Rectal smooth muscle tissue (tissue), 1 donor: ENCODE measurements around the gene FGD4.

Experiments used
- H3K27ac ChIP-seq: one replicate; pipeline ENCODE4 v1.7.0; 2013; ENCODE audit warnings: low read depth, low read length, inconsistent platforms
- H3K27me3 ChIP-seq: one replicate; pipeline ENCODE4 v1.7.0; 2013; ENCODE audit warnings: low read length; ENCODE audit not compliant: control insufficient read depth, insufficient read depth
- H3K36me3 ChIP-seq: one replicate; pipeline ENCODE4 v1.7.0; 2013; ENCODE audit warnings: low read length; ENCODE audit not compliant: control insufficient read depth, insufficient read depth
- H3K4me1 ChIP-seq: one replicate; pipeline ENCODE4 v1.7.0; 2013; ENCODE audit warnings: low read length; ENCODE audit not compliant: control insufficient read depth, insufficient read depth
- H3K4me3 ChIP-seq: one replicate; pipeline ENCODE4 v1.7.0; 2013; ENCODE audit warnings: low read length
- H3K9ac ChIP-seq: one replicate; pipeline ENCODE4 v1.7.0; 2013; ENCODE audit warnings: low read length

Gene FGD4

GRCh38 chr12:32448586-32448985, 49.2 kb downstream of the FGD4 start:
- Histone ChIP-seq H3K27me3 (no peaks in the 10 kb centered on the region), H3K36me3 (no peaks in the 10 kb centered on the region), H3K9ac (no peak overlapping the region), H3K4me3 (no peak overlapping the region), H3K4me1 (no peaks in the 10 kb centered on the region), H3K27ac (no peak overlapping the region)

DNA sequence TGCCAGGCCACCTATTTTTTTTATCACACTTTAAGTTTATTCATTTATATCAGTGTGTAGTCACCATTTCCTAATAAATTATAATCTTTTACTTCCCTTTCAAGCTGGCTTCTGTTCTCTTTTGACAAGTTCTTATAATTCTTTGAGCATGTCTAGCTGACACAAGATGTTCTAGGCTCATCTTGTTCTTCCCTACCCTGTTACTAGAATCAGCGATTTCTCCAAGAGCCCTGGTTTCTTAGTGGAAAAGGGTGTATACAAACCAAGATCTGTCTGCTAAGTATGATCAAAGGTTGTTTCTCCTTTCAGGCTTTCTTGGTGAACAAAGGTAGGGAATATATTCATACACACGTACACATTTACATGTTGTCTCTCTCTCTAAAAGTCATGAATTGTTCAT, 51.0 kb downstream of the FGD4 start:
- Histone ChIP-seq H3K27ac (no peak overlapping the region), H3K4me1 (no peaks in the 10 kb centered on the region), H3K9ac (no peak overlapping the region), H3K4me3 (no peak overlapping the region), H3K27me3 (no peaks in the 10 kb centered on the region), H3K36me3 (no peaks in the 10 kb centered on the region)

GRCh38 chr12:32450768-32451167, 51.4 kb downstream of the FGD4 start:
- Histone ChIP-seq H3K27ac (no peak overlapping the region), H3K9ac (no peak overlapping the region), H3K36me3 (no peaks in the 10 kb centered on the region), H3K27me3 (no peaks in the 10 kb centered on the region), H3K4me3 (no peak overlapping the region), H3K4me1 (no peaks in the 10 kb centered on the region)

DNA sequence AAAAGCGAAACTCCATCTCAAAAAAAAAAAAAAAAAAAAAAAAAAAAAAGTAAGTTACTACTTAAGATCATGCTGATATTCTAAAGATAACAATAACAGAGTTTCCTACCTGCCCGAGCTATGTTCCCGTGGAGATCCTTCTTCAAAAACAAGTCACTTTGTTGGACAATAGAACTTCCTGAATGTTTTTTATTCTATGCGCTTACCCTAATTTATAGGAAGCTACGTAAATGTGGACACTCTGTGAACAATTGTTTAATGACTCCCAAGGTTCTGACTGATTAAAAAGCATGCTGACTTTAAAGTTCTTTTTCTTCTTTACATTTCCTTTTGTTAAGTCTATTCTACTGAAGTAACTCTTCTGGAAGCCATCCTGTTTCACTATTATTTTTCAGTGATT, 52.5 kb downstream of the FGD4 start:
- no peak overlapping the region for H3K4me3 ChIP-seq
- H3K4me1 ChIP-seq: no peaks in the 10 kb centered on the region
- no peak overlapping the region for H3K27ac ChIP-seq
- no peak overlapping the region for H3K9ac ChIP-seq
- H3K36me3 ChIP-seq: no peaks in the 10 kb centered on the region
- no peaks in the 10 kb centered on the region for H3K27me3 ChIP-seq

DNA sequence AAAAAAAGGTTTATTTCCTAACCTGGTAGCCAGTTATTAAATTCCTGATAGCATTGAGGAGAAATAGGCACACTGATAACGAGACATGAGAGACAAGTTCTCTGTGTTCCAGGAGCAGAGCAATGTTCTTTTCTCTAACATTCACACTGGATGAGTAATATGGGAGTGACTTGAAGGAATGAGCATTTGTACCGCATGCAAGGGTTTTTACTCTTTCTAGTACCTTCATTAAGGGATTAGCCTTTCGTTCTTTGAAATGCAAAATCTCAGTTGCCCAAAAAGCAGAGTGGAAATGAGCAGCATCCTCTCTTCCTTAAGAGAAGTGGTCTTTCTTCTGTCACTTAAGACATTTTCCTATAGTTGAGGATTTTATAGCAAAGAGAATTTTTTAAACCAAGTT, 54.7 kb downstream of the FGD4 start:
- Histone ChIP-seq H3K27me3 (no peaks in the 10 kb centered on the region), H3K36me3 (no peaks in the 10 kb centered on the region), H3K9ac (no peak overlapping the region), H3K4me3 (no peak overlapping the region), H3K4me1 (no peaks in the 10 kb centered on the region), H3K27ac (no peak overlapping the region)

DNA sequence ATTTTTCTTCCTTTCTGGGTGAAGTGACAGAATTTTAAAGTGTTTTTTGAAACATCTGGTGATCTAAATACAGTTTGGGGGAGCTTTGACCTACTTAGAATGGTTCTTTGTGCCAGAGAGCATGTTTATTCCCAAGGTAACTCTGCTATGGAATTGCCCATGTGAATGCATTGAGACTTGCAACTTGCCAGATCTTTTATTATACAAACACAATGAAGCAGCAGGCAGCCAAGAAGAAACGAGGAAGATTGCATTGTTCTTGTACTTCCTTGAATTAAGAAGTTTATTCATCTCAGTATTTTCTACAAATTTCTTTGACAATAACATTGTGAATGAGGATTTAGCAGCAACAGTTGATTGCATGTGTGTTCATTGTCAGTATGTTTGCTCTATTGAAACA, 55.5 kb downstream of the FGD4 start:
- Histone ChIP-seq H3K4me1 (no peaks in the 10 kb centered on the region), H3K9ac (no peak overlapping the region), H3K27ac (no peak overlapping the region), H3K27me3 (no peaks in the 10 kb centered on the region), H3K4me3 (no peak overlapping the region), H3K36me3 (no peaks in the 10 kb centered on the region)

GRCh38 chr12:32455607-32456071, 56.3 kb downstream of the FGD4 start:
- Histone ChIP-seq H3K4me3 (no peak overlapping the region), H3K27me3 (no peaks in the 10 kb centered on the region), H3K9ac (no peak overlapping the region), H3K27ac (no peak overlapping the region), H3K36me3 (no peaks in the 10 kb centered on the region), H3K4me1 (no peaks in the 10 kb centered on the region)

DNA sequence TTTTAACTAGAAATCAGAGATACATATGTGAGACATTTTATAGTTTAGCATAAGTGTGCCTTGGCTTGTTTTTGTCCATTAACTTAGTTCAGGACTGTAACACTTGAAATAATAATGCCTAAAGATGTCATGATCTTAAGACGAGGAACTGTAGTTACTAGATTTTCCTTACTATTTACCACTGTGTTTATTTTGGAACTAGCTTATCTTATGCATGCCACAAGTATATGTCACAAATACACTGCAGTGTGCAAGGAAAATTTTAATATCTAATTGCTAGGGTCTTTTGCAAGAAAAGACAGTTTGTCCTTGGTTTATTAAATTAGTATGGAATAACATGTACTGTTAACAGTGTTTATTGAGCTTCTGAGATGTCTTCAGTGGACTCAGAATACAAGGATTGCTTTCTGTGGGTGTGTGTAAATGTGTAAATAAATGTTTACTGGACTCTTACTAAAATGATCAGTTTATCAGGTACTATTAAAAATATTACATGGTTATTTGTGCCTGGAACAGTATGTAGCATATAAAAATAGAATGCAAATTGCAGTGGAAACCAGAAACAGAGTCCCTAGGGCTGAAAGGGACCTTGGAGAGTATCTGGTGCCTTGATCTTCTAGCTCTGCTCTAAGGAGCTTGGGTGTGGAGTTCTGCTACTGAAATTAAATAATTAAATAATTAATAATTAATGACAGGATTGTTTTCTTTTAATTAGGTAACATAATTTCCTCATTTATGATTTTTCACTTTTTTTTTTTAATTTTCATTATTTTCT, 58.1 kb downstream of the FGD4 start:
- Histone ChIP-seq H3K9ac (no peak overlapping the region), H3K27ac (no peak overlapping the region), H3K36me3 (no peaks in the 10 kb centered on the region), H3K4me3 (no peak overlapping the region), H3K4me1 (no peaks in the 10 kb centered on the region), H3K27me3 (no peaks in the 10 kb centered on the region)

- Histone ChIP-seq H3K4me1 (no peaks in the 10 kb centered on the region), H3K27me3 (no peaks in the 10 kb centered on the region), H3K36me3 (no peaks in the 10 kb centered on the region), H3K4me3 (no peak overlapping the region), H3K27ac (no peak overlapping the region), H3K9ac (no peak overlapping the region)
These were observed 61.3 kb downstream of the FGD4 start for GRCh38 chr12:32460638-32461037.

DNA sequence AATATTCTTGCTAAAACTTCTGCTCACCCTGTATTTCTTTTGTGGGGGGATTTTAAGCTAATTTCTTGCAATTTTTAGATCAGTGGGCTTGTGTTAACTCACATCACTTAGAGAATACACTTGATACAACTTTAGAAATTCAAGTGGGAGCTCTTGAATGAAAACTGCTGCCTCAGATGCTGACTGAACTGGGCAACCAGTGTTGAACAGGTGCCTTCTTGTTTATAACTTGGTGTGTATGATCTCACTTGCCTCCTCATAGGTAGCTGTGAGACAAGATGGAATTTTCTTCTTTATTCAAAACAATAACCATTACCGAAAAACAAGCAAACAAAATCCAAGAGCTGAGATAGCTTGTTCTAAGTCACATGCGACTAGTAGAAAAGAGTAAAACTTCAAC, 63.5 kb downstream of the FGD4 start:
- no peaks in the 10 kb centered on the region for H3K4me1 ChIP-seq
- no peaks in the 10 kb centered on the region for H3K27me3 ChIP-seq
- H3K9ac ChIP-seq: no peak overlapping the region
- no peaks in the 10 kb centered on the region for H3K36me3 ChIP-seq
- H3K27ac ChIP-seq: no peak overlapping the region
- no peak overlapping the region for H3K4me3 ChIP-seq

GRCh38 chr12:32466187-32466586, 66.8 kb downstream of the FGD4 start:
- Histone ChIP-seq H3K4me1 (no peaks in the 10 kb centered on the region), H3K36me3 (no peaks in the 10 kb centered on the region), H3K9ac (no peak overlapping the region), H3K4me3 (no peak overlapping the region), H3K27ac (no peak overlapping the region), H3K27me3 (no peaks in the 10 kb centered on the region)

- Histone ChIP-seq H3K9ac (no peak overlapping the region), H3K27me3 (no peaks in the 10 kb centered on the region), H3K4me1 (no peaks in the 10 kb centered on the region), H3K36me3 (no peaks in the 10 kb centered on the region), H3K4me3 (no peak overlapping the region), H3K27ac (no peak overlapping the region)
These were observed 67.8 kb downstream of the FGD4 start for GRCh38 chr12:32466986-32467711.
